ENCODE measurements around the gene MRAS.
"Not testable (repeated sequence)": the region's sequence is repeated elsewhere in the genome, so short reads cannot be mapped to it uniquely, and the experiment has no call there.

The MRAS gene

DNA sequence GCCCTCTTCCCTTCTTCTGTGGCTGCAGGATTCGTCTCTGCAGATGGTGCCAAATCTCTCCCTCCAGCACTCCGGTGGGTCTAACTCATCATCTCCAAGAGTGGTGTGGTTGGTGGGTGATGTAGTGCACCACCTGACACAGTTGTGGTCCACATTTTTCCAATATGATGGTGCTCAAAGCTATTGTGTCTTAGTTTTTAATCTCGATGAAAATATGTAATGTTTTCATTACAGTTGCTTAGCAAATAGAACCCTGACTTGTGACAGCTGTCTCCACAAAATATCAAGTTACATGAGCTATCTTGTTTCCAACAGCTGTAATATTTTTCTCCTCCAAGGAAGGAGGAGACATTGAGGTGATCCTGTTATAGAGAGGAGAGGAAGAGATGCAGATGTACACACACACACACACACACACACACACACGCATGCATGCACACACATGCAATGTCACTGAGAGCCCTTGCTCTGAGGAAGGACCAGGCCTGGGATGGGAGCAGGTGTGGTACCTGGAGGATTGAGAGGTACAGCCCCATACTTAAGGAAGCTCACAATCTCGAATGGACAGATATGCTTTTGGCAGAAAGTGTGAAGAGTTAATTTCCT, 70.3 kb downstream of the MRAS start:
- DNase-seq (ENCODE audit: low read depth in 2 of 2), result no peak

DNA sequence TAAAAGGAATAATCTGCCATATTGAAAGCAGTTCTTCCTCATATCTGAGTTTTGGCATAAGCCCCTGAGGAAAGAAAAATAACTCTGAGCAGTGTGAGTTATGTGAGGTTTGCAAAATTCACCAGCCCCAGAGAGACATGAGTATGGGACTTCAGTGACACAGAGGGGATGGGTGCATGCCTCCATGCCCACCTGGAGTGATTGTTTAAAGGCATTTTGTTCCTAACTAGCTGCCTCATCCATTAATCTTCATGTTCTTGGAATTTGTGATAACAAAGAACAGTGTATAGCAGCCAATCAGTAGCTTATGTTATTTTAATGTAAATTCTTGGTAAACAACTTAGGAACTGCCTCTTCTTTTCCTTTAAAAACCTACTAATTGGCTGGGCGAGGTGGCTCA, 74.9 kb downstream of the MRAS start:
- DNase-seq (ENCODE audit: low read depth in 2 of 2), result no peak

DNA sequence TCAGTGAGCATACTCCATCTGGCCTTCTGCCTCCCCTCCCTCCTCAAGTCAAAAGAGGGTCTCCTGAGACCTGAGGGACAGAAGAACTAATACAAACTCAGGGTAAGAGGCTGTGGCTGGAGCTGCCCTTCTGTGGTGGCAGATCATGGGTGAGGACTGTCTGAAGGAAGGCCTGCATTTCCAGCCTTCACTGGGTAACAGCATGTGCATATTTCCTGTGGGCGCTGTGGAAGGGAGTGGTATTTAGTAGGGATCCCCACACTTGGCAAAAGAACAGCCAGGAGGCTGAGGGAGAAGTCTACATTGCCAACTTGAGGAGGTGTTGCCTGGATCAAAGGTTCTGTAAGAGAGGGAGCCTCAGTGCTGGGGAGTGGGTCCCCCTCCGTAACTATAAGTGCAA, 75.9 kb downstream of the MRAS start:
- no peak for DNase-seq (ENCODE audit: low read depth in 2 of 2)

DNA sequence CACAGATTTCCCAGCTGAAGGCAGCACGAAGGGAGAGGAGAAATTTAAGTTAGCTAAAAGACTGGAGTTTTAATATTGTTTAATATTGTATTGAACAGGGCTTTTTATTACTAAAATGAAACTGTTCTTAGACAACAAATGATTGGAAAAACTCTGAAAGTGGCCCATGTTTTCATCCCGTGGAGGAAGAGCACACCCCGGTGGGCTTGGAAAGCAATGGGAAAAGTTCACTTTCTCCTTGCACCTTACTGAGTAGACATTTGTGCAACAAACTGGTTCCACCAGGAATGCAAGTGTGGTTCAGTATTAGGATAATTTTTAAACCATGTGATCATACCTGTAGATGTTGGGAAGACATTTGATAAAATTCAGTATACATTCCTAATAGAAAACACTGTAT, 77.8 kb downstream of the MRAS start:
- no peak for DNase-seq (ENCODE audit: low read depth in 2 of 2)

DNA sequence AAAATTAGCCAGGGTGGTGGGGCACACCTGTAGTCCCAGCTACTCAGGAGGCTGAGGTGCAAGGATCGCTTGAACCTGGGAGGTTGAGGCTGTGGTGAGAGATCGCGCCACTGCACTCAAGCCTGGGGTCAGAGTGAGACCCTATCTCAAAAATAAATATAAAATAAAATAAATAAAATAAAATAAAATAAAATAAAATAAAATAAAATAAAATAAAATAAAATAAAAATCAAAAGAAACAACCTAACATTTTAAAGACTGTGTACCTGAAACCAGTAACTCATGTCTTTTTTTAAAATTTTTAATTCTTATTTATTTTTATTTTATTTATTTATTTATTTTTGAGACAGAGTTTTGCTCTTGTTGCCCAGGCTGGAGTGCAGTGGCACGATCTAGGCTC, 78.4 kb downstream of the MRAS start:
- not testable (repeated sequence) for DNase-seq (ENCODE audit: low read depth in 2 of 2)

DNA sequence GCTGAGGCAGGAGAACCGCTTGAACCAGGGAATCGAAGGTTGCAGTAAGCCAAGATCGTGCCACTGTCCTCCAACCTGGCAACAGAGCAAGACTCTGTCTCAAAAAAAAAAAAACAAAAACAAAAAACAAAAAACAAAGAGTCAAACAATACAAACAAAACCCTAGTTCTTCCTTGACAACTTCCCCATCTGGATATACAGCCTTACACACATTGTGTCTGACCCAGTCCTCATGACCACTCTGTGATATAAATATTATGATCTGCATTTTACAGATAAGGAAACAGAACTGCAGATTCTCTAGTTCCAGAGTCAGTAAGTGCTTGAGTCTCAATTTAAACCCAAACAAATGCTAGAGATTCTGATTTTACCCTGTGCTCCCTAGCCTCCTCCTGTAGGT, 81.3 kb downstream of the MRAS start:
- DNase-seq (ENCODE audit: low read depth in 2 of 2), result no peak

DNA sequence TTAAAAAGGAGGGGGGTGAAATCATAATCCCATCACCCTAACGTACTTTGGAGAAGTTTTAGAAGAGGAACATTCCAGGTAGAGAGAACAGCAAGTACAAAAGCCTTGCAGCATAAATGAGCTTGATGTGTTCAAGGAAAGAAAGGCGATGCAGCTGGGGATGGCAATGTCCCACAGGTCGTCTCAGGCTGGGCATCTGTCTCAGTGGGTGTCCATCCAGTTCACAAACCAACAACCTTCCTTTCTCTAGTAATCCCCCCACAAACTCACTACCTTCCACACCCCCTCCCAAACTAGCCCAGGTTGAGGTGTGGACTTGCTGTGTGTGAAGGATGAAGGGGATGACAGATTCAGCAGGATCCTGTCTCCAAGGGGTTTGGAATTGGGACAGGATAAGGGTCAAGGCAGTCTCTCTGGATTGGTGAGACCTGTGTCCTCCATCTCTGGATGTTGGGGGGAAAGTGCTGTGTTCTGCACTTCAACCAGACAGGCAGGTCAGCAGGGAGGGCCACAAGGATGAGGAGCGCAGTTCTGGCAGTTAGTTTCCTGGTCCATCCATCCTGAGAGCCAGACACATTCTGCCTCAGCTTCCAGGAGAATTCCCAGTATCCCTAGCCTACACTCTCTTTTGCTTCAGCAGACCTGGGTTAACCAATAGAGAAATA, 84.3 kb downstream of the MRAS start:
- no peak for DNase-seq (ENCODE audit: low read depth in 2 of 2)

DNA sequence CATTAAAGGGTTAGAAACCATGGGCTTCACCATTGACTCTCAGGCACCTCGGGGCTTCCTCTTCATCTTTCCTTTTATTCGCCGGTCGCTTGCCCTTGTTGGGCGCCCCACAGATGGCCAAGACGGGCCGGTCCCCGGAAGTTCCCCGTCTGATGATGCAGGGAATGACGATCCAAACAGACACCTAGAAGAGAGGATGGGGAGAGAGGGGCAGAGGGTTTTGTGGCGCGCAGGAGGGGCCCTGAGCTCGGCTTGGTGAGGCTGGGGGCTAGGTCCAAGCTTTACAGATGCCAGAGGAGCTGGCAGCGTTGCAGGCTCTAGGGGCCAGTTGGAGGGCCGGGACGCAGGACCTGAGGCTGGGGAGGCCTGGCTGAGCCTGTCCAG, 85.5 kb downstream of the MRAS start:
- DNase-seq (ENCODE audit: low read depth in 2 of 2), result no peak

DNA sequence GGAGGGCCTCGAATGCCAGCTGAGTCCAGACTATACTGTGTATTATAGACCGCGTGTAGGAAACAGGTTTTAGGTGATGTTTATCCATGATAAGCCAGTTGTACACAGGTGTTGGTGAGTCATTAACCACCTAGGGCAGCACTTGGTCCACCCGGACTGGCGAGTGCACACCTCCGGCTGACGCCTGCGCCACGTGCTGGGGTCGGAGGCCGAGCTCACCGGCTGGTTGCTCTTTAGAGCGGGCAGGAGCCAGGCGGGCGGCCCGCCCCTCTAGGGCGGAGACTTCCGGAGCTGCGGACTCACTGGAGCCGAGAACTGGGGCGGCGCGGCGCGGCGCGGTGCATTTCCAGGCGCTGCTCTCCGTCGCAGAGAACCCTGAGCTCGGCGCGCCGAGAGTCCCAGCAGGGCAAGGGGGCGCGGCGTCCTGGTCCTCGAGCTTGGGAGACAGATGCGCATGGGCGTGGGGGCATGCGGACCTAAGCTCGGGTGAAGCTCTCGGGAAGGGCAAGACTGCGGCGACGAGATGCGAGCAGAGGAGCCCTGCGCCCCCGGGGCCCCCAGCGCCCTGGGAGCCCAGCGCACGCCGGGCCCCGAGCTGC, 86.0 kb downstream of the MRAS start, which contains the start of gene ESYT3:
ESYT3 (plus strand) TSS at position 341 of the 599 bp plus-strand sequence; CDS start at position 524, 183 bp downstream.
- peak; percentile 45 to 48 for DNase-seq (ENCODE audit: low read depth in 2 of 2)

DNA sequence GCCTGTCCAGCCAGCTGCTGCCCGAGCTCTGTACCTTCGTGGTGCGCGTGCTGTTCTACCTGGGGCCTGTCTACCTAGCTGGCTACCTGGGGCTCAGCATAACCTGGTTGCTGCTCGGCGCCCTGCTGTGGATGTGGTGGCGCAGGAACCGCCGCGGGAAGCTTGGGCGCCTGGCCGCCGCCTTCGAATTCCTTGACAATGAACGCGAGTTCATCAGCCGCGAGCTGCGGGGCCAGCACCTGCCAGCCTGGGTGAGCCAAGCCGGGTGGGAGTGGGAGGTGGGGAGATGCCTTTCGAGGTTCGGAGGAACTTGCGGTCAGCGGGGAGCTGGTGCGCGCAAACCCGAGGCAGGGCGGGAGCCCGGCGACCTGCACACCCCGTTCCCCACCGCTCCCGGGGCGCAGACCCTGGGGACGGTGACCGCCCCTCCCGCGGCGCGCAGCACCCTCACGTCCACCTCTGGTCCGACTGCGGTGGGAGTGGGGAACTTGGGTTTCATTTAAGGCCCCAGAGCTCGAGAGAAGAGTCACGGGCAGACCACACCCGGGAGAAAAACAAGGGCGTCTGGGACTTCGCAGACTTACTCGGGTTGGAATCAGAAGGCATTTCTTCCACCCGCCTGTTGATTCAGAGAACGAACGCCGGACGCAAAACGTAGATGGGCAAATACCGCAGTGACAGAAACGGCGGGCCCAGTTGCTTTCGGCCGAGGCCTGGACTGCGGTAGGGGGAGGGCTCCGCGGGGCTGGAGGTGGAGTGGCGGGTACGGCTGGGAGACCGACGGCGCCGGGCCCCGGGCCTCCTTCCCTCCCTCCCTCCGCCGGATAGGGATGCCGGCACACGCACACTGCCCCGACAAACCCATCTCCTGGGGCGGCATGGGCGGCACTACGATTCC, 86.7 kb downstream of the MRAS start:
- peak in 1 of 2 donors; percentile 6 for DNase-seq (ENCODE audit: low read depth in 2 of 2)

DNA sequence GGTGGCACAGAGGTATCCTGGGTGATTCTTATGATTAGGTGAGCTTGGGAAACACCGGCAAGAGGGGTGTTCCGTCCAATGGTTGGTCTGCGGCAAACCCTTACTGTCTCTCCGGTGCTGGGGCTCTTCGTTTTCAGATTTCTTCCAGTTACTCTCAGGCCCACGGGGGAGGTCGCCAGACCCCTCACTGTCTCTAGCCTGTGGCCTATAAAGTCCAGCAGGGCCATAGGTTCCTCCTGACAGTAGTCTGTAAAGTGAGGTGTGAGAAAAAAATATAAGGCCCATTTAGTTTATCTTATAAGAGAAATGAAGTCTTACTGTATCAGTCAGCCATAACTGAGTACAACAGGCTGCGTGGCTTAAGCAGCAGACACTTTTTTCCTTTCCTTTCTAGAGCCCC, 87.5 kb downstream of the MRAS start:
- DNase-seq (ENCODE audit: low read depth in 2 of 2), result no peak

DNA sequence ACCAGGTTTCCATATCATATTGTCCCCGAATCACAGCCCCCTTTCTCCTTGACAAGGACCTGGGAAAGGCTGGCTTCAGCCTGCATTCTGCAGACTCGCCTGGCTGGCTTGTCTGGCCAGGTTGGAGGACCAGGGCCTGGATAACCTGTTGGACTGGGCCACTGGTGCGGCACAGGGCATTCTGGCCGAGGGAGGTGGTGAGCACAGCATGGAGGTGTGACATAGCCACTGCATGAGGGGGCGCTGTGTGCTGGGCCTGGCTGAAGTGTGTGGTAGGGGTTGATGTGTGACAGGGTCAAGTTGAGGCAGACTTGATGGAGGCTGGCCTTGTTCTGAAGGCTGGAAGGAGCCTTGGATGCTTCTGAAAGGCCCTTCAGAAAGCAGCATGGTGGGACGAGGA, 88.9 kb downstream of the MRAS start:
- no peak for DNase-seq (ENCODE audit: low read depth in 2 of 2)

DNA sequence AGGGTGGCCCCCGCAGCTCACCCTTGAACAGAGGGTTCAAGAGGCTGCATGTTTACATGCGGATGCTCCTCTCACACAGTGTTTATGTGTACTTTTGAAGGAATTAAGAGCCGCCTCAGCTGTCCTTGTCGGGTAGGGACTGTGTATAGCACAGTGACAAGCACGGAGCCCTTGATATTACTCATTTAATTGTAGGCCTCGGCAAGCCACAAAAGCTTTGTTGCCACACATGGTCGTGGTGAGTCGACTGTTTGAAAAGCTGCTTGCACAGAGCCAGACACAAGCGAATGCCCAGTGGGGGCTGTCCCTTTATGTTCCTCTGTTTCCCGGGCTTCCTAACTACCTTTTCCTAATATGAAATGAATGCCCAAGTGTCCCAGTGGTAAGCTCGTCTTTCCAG, 90.5 kb downstream of the MRAS start:
- DNase-seq (ENCODE audit: low read depth in 2 of 2), result no peak

DNA sequence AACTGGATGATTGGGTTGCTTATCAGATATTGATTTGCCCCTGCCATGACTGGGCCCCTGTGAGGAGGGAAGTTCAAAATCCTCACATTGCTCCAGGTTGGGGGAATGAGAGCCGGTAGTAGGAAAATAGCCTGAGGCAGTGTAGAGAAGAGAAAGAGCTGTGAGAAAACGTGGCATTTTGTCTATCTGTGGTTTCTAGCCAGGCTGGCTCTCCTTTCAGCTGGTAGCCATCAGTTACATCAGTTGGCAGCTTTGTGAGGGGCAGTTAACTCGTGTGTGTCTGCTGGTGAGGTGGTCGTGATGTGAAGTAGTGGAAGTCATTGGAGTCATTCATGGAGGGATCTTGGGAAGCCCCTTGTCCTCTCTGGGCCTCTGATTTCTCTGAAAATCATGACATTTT, 91.3 kb downstream of the MRAS start:
- no peak for DNase-seq (ENCODE audit: low read depth in 2 of 2)

DNA sequence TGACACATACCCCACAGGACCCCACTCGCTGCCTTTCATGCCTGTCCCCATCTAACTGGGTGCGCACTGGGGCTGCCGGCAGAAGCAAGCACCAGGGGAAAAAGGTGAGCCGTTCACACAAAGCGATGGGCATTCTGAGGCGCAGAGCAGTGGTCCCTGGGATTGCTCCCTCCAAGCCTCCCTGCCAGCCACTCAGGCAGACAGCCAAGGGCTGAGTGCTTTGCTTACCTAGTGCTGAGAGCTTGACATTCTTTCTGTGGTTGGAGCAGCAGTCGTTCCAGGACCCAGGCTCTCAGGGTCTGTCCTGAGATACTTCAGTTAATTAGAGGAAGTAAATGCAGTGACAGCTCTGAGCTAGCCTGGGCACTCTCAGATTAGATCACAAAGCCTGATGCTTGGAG, 91.7 kb downstream of the MRAS start:
- DNase-seq (ENCODE audit: low read depth in 2 of 2), result no peak

DNA sequence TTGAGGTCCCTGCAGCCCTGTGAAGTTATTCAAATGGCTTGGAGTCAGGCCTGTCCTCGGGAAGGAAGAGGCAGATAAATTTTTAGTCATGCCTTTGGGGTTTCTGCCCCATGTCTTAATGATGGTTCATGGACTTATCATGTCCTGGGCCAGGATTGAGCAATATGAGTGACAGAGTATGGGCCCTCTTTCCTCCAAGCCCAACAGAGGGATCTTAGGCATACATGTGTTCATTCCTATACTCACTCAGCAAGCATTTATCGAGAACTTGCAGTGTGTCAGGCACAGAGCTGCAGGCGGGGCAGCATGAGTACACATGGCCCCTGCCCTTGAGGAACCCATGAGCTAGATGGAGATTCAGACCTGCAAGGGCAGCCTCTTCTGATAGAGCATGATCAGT, 92.2 kb downstream of the MRAS start:
- DNase-seq (ENCODE audit: low read depth in 2 of 2), result no peak

DNA sequence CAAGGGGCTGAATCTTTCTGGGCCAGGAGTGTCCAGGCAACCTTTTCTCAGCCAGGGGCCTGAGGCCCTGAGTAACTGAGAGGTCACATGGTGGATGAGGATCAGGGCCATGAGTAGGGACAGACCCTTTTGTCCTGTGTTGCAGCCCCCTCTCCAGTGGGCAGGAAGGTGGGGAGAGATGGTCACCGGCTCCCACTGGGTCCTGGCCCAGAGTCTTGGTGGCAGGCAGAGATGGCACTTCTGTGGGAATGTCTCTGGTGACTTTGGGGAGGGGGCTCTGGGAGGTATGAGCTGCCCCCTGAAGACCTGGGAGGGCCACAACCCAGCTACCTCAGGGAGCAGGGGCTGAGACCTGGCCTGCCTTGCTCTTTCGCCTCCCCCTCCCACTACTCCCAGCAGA, 92.9 kb downstream of the MRAS start:
- no peak for DNase-seq (ENCODE audit: low read depth in 2 of 2)

DNA sequence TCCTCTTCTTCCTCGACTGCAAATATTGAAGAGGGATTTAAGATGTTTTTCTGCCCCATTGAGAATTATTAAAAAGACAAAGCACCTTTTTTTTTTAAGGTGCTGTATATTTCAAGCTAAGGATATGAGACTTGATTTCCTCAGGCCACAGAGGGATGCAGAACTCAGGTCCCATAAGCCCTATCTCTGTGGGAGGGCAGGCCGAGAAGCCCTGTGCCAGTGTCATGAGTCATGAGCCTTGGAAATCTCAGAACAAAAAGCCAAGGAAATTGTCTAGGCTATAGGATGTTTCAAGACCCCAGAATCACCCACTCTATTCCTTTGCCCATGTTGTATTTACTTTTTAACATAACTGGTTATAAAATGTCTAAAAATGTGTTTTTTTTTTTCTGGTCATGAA, 93.4 kb downstream of the MRAS start:
- no peak for DNase-seq (ENCODE audit: low read depth in 2 of 2)

DNA sequence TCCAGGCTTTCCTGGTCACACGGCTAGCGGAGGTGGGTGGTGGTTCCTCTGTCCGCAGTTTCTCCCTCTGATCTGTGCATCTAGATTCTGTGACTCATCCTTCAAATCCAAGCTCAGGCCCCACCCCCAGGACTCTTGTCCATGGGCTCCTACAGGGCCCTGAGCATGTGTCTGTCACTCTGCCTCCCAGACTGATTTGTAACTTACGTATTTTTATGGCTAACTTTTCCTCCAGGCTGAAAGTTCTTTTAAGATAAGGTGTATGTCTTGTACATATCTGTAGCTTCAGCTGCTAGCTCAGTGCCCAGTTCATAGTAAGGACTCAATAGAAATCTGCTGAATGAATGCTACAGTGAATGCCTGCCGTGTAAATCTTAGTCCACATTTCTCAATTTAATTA, 94.1 kb downstream of the MRAS start:
- no peak for DNase-seq (ENCODE audit: low read depth in 2 of 2)

DNA sequence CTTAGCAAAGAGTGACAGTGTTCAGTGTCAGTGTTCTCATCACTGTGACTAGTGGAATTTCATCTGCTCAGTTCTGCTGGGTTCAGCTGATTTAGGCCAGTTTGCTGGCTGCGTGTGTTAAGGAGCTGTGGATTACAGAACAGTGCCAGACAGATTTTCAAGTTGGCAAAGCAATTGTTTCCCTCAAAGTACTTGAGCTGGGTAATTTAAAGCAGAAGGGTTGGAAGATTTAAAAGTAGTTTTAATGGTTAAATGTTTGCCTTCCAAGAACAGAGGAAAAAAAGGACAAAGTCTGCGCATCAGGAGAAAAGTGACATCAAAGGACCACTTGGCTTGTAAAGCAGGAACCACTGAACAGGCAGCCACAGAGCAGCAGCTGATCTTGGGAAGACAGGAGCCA, 94.7 kb downstream of the MRAS start:
- no peak for DNase-seq (ENCODE audit: low read depth in 2 of 2)

DNA sequence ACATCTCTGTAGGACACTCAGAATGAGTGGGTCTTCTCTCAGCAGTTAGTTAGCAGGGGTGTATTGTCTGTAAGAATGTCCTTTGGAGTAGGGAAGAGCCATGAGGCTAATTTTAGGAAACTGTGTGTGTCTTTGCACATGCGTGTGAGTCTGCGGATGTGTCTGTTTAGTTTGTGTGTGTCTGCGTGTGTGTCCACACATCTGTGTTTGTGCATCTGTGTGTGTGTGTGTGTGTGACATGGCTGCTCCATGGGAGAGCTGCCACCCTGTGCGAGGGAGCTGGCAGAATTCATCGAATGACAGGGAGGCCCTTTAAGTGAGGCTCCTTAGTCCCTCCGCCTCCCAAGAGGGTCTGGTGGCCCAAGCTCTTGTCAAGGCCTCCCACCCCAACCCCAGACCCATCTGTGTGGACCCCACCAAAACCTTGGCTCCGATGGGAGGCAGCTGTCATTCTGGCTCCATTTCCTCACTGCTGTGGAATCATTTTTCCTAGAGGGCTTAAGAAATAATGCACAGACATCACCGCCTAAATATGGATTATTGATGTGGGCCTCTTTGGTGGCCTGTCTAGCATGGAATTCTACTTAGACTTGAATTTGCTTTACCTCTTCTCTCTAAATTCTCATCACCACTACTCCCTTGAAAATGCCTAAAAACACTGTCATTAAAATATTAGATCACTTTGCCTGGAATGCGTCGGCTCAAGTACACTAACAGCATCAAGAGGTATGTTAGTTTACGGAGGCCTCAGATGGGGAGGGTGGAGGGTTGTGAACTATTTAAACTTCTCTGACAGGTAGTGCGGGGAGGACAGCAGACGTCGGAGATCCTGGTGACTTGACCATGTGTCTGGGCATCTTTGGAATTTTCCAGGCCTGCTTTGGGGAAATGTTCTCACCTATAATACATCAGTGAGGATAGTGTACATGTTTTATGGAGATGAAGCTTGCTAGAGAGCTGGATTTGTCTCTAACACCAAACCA, 95.4 kb downstream of the MRAS start:
- DNase-seq (ENCODE audit: low read depth in 2 of 2), result no peak

Measured in stimulated activated CD4-positive, alpha-beta T cell treated with anti-CD3 and anti-CD28 coated beads, Interleukin-4, amount 100 ng/mL, for 48 hours (primary cell).